PC-3 (cell line): ENCODE data around the gene ATP11C. TPM values are rescaled to one million over a fixed set of nuclear protein-coding genes. Genes with fewer than 3 reads are reported as not detected.

Experiments used
- ATAC-seq: fragments of 200-7000 bp; cut with Tn5 transposase; 2 replicates; pipeline ENCODE4 v1.9.1; 2020; ENCODE audit warnings: mild to moderate bottlenecking, moderate library complexity
- BruUV-seq: library from RNA; stranded (reverse); fragments of 400-500 nt; replicated peaks from 2 replicates; lab custom pipeline; 2021; lab: Mats Ljungman, UMichigan
- CTCF ChIA-PET: fragments of 300-600 bp; sonication (Branson Sonifier 250); formaldehyde crosslinking; loops from one replicate; lab custom pipeline; 2022; ENCODE audit warnings: antibody characterized with exemption; lab: Charles Lee
- POLR2A ChIA-PET: fragments of 300-600 bp; sonication (Branson Sonifier 250); formaldehyde crosslinking; loops from one replicate; lab custom pipeline; 2022; ENCODE audit warnings: antibody characterized with exemption; ENCODE audit not compliant: unreplicated experiment; lab: Charles Lee
- DNase-seq: peaks from one replicate; pipeline ENCODE4 v3.0.0-alpha.2; 2015
- H2AFZ ChIP-seq: fragments of 300-600 bp; sonication (generic); 2 replicates; pipeline ENCODE4 v1.6.0; 2016; ENCODE audit warnings: antibody characterized with exemption, low read length
- H3F3A ChIP-seq: fragments of 300-600 bp; sonication (generic); one replicate; pipeline ENCODE4 v1.6.0; 2017; ENCODE audit warnings: antibody characterized with exemption, low read length, control low read depth, mild to moderate bottlenecking; ENCODE audit not compliant: unreplicated experiment
- H3K27ac ChIP-seq: fragments of 300-600 bp; sonication (generic); 2 replicates; pipeline ENCODE4 v1.5.1; 2016; ENCODE audit warnings: mild to moderate bottlenecking, low read length
- H3K27me3 ChIP-seq: fragments of 300-600 bp; sonication (generic); 2 replicates; pipeline ENCODE4 v1.6.1; 2016; ENCODE audit warnings: low read length, mixed read lengths
- H3K36me3 ChIP-seq: fragments of 300-600 bp; sonication (generic); 2 replicates; pipeline ENCODE4 v1.6.1; 2016; ENCODE audit warnings: low read depth, mixed run types, low read length, mixed read lengths
- H3K4me1 ChIP-seq: fragments of 300-600 bp; sonication (generic); 2 replicates; pipeline ENCODE4 v1.5.1; 2016; ENCODE audit warnings: low read length; ENCODE audit not compliant: insufficient read depth
- H3K4me2 ChIP-seq: fragments of 300-600 bp; sonication (generic); 2 replicates; pipeline ENCODE4 v1.6.0; 2016; ENCODE audit warnings: low read length
- H3K4me3 ChIP-seq: fragments of 300-600 bp; sonication (generic); 2 replicates; pipeline ENCODE4 v1.5.1; 2016; ENCODE audit warnings: mild to moderate bottlenecking, low read length, mixed read lengths
- H3K79me2 ChIP-seq: fragments of 300-600 bp; sonication (generic); 2 replicates; pipeline ENCODE4 v1.6.1; 2017; ENCODE audit warnings: low read length, mixed read lengths
- H3K9ac ChIP-seq: fragments of 300-600 bp; sonication (generic); 2 replicates; pipeline ENCODE4 v1.6.0; 2016; ENCODE audit warnings: mild to moderate bottlenecking, low read length
- H3K9me2 ChIP-seq: fragments of 300-600 bp; sonication (generic); replicated peaks from 2 replicates; pipeline ENCODE4 v1.6.1; 2016; ENCODE audit warnings: mixed run types, low read length, mixed read lengths
- H3K9me3 ChIP-seq: fragments of 300-600 bp; sonication (generic); 2 replicates; pipeline ENCODE4 v1.6.1; 2016; ENCODE audit warnings: low read length, mixed read lengths
- H4K20me1 ChIP-seq: fragments of 300-600 bp; sonication (generic); 2 replicates; pipeline ENCODE4 v1.6.1; 2016; ENCODE audit warnings: low read length, mixed read lengths
- CTCF ChIP-seq: fragments of 300-600 bp; sonication (generic); conservative IDR thresholded peaks from 2 replicates; pipeline ENCODE4 v1.5.1; 2017; ENCODE audit warnings: antibody characterized with exemption, low read depth, mild to moderate bottlenecking, low read length
- EZH2 ChIP-seq: fragments of 300-600 bp; sonication (generic); IDR thresholded peaks from one replicate; pipeline ENCODE4 v1.6.1; 2017; ENCODE audit warnings: antibody characterized with exemption, mild to moderate bottlenecking, low read length; ENCODE audit not compliant: unreplicated experiment
- EZH2phosphoT487 ChIP-seq: fragments of 300-600 bp; sonication (generic); IDR thresholded peaks from 2 replicates; pipeline ENCODE4 v1.6.1; 2018; ENCODE audit warnings: mild to moderate bottlenecking, antibody characterized with exemption, low read length, borderline replicate concordance
- intact Hi-C: fragments of 100-400 bp; cut with micrococcal nuclease; formaldehyde crosslinking; loops from 2 replicates; pipeline ENCODE4 v1.9.0; 2023
- total RNA-seq: library from RNA; depleted of rRNA; stranded (reverse); fragments of >200 nt; gene quantifications from 2 replicates; pipeline ENCODE4 v1.2.3, GENCODE V29; 2014

The ATP11C gene
- total RNA-seq, 1 experiment from 2014 or later = 25.8 TPM

GRCh38 chrX:139949703-139950102, 16.9 kb upstream of the ATP11C start:
- DNase-seq = peak; percentile 23
- Histone ChIP-seq H3K79me2 (no peaks in the 10 kb centered on the region), H4K20me1 (no peaks in the 10 kb centered on the region), H3K4me3 (no peak overlapping the region), H2AFZ (no peak overlapping the region), H3K9me3 (no peaks in the 10 kb centered on the region), H3K4me1 (no peaks in the 10 kb centered on the region), H3K36me3 (no peaks in the 10 kb centered on the region), H3K9ac (no peak overlapping the region), H3K27ac (no peak overlapping the region), H3K4me2 (no peak overlapping the region), H3F3A (no peaks in the 10 kb centered on the region), H3K9me2 (no peaks in the 10 kb centered on the region), H3K27me3 (no peaks in the 10 kb centered on the region)
- ChIA-PET CTCF (no interaction called here), POLR2A (no interaction called here)
- intact Hi-C loops = no loop called here
- no peak for ATAC-seq
- BruUV-seq = no TSS peak
- TF ChIP-seq EZH2 (no peak), CTCF (no peak), EZH2phosphoT487 (no peak)

DNA sequence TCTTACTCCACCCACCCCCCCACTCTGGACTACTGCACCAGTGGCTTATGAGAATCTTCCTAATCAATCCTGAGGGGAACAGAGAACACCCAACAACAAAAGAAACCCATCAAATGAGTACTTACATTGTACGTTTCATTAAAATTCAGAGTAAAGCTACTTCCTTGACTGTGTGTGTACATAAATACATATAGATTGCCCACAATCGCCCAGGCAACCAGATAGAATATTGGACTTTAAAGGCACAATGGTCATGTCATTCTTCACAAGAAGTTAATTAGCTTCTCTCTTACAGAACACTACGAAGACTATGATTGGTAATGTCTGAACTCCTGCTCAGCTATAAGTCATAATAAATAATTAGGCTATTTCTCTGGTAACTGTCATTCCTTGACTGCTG, 12.2 kb upstream of the ATP11C start:
- H3F3A ChIP-seq = no peaks in the 10 kb centered on the region
- H3K27me3 ChIP-seq = no peaks in the 10 kb centered on the region
- ChIA-PET POLR2A (no interaction called here), CTCF (no interaction called here)
- no peaks in the 10 kb centered on the region for H4K20me1 ChIP-seq
- H3K36me3 ChIP-seq = no peaks in the 10 kb centered on the region
- no peaks in the 10 kb centered on the region for H3K9me2 ChIP-seq
- H3K27ac ChIP-seq = no peak overlapping the region
- H3K79me2 ChIP-seq = no peaks in the 10 kb centered on the region
- no peak overlapping the region for H3K4me3 ChIP-seq
- H3K4me1 ChIP-seq = no peaks in the 10 kb centered on the region
- no peak overlapping the region for H3K9ac ChIP-seq
- TF ChIP-seq EZH2phosphoT487 (no peak), CTCF (no peak), EZH2 (no peak)
- ATAC-seq (no peak), DNase-seq (no peak)
- no peaks in the 10 kb centered on the region for H3K9me3 ChIP-seq
- H3K4me2 ChIP-seq = no peak overlapping the region
- intact Hi-C loops = no loop called here
- no TSS peak for BruUV-seq
- H2AFZ ChIP-seq = no peak overlapping the region

- no peak overlapping the region for H2AFZ ChIP-seq
- ATAC-seq (no peak), DNase-seq (peak; percentile 26)
- BruUV-seq = no TSS peak
- ChIA-PET POLR2A (no interaction called here), CTCF (no interaction called here)
- no peaks in the 10 kb centered on the region for H4K20me1 ChIP-seq
- H3K4me3 ChIP-seq = no peak overlapping the region
- no peaks in the 10 kb centered on the region for H3K9me2 ChIP-seq
- H3K36me3 ChIP-seq = no peaks in the 10 kb centered on the region
- H3K4me2 ChIP-seq = no peak overlapping the region
- H3K27ac ChIP-seq = no peak overlapping the region
- H3K9ac ChIP-seq = no peak overlapping the region
- H3F3A ChIP-seq = no peaks in the 10 kb centered on the region
- peaks cover 6% of the 10 kb centered on the region for H3K79me2 ChIP-seq
- H3K4me1 ChIP-seq = no peaks in the 10 kb centered on the region; the same call in 1 of the 2 replicates
- no peaks in the 10 kb centered on the region for H3K9me3 ChIP-seq
- no peaks in the 10 kb centered on the region for H3K27me3 ChIP-seq
- intact Hi-C loops = no loop called here
- TF ChIP-seq EZH2phosphoT487 = no peak
- peak; percentile 20; the same call in 1 of the 2 replicates for TF ChIP-seq CTCF
- no peak for TF ChIP-seq EZH2
Measured at GRCh38 chrX:139936259-139936658, 3.4 kb upstream of the ATP11C start.
